Measurements from ENCODE around the gene CLCN1.

Gene CLCN1

DNA sequence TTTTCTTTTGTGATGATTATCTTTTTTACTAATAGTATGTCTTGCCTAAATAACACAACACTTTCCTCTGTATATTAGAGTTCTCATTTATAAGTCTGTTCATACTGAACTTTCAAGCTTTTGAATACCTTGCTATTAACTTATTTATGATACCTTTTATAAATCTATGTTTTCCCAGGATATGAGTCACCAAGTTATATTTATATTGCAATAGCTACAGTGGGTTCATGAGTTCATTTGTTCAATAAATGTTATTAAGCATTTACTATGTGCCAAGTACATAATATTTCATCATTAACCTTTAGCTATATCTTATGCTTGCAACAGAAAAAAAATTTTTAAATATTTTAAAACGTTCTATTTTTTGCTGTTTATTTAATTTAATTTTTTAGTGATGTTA, 18.3 kb downstream of the CLCN1 start:
- TF ChIP-seq POLR2A (IDR thresholded peaks at IDR 0.05; ENCODE audit: low read length) (no peak), GATA1 (IDR thresholded peaks at IDR 0.05; ENCODE audit: low read depth, low read length) (no peak)
- no peak for DNase-seq

DNA sequence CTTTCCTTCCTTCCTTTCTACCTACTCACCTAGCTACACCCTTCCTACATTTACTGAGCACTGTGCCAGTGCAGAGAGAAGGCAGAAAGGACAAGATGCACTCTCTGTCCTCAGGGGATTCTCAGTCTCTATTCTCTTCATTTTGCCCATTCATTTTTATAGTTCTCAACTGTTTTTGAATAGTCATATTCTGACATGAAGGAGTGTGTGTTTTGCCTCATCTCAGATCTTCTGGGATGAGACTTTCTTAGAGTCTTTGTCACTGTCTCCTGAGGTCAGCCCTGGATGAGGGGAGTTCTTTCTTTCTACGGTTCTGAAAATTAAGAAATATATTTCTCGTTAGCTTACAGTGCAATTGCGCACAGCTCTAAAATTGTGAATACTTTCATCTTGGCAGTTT, 21.3 kb downstream of the CLCN1 start:
- TF ChIP-seq GATA1 (IDR thresholded peaks at IDR 0.05; ENCODE audit: low read depth, low read length) (no peak), POLR2A (IDR thresholded peaks at IDR 0.05; ENCODE audit: low read length) (no peak)
- no peak for DNase-seq

DNA sequence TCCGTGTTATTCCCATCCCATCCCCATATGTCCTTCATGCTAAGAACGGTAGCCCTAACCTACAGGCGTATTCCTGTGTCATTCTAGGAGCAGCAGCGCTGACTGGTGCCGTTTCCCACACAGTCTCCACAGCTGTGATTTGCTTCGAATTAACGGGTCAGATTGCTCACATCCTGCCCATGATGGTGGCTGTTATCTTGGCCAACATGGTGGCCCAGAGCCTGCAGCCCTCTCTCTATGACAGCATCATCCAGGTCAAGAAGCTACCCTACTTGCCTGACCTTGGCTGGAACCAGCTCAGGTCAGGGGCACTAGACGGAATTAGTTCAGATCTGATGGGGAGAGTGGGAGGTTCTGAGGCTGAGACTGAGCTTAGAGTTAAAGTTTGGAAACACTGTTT, 25.9 kb downstream of the CLCN1 start:
- no peak for DNase-seq
- no peak for TF ChIP-seq GATA1 (IDR thresholded peaks at IDR 0.05; ENCODE audit: low read depth, low read length)

DNA sequence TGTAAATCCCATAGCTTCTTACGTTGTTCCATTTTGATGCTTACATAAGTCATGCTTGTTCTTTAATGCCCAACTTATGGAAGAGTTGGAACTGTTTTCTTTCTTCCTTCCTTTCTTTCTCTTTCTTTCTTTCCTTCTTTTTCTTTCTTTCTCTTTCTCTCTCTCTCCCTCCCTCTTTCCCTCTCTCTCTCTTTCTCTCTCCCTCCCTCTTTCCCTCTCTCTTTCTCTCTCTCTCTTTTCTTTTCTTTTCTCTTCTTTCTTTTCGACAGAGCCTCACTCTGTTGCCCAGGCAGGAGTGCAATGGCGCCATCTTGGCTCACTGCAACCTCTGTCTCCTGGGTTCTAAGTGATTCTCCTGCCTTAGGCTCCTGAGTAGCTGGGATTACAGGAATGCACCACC, 27.7 kb downstream of the CLCN1 start:
- no peak for TF ChIP-seq GATA1 (IDR thresholded peaks at IDR 0.05; ENCODE audit: low read depth, low read length)
- no peak for TF ChIP-seq POLR2A (IDR thresholded peaks at IDR 0.05; ENCODE audit: low read length)
- DNase-seq: no peak

DNA sequence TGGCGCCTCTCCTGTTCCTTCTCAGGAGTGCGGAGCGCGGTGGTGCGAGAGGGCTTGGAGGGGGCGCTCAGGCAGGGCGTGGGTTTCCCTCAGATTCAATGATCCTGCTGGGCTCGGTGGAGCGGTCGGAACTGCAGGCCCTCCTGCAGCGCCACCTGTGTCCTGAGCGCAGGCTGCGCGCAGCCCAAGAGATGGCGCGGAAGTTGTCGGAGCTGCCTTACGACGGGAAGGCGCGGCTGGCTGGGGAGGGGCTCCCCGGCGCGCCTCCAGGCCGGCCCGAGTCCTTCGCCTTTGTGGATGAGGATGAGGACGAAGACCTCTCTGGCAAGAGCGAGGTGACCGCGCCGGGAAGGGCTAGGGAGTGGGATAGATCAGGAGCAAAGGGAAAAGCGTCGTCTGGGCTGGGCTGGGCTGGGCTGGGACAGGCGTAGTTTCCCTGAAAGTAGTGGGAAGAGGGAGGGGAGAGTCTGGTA, 29.6 kb downstream of the CLCN1 start:
- TF ChIP-seq GATA1 (IDR thresholded peaks at IDR 0.05; ENCODE audit: low read depth, low read length): no peak
- TF ChIP-seq POLR2A (IDR thresholded peaks at IDR 0.05; ENCODE audit: low read length): no peak
- DNase-seq: peak; percentile 10 to 25

DNA sequence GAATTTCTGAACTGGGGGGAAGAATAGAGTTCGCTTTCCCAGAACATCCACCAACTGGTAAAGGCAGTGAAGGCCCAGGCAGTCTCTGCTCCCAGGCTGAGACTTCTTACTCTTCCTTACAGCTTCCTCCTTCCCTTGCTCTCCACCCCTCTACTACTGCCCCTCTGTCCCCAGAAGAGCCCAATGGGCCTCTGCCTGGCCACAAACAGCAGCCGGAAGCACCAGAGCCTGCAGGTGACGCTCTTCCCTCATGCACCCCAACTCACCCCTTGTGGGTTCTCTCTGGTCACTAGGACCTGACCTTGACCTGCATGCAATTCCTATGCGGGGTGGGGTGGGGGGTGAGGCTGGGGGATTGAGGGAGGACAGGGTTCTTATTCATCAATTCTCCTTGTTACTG, 30.1 kb downstream of the CLCN1 start:
- DNase-seq: no peak
- no peak for TF ChIP-seq POLR2A (IDR thresholded peaks at IDR 0.05; ENCODE audit: low read length)
- no peak for TF ChIP-seq GATA1 (IDR thresholded peaks at IDR 0.05; ENCODE audit: low read depth, low read length)

DNA sequence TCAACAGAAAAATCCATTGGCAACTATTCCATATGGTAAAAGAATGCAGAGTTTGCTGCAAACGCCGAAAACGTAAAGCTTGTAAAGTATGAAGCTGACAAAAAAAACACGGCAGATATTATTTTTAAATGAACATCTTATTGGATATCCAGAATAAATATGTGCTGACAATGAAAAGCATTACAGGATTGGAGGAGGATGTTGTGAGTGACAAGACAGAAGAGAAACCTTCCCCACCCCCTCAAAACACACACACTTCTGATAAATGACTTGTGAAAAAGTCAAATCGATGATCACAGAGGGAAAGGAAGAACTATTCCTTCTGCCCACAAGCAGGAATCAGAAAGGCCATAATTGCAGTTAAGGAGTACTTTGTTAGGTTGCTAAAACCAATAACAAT, 32.0 kb downstream of the CLCN1 start:
- DNase-seq: no peak
- TF ChIP-seq GATA1 (IDR thresholded peaks at IDR 0.05; ENCODE audit: low read depth, low read length): no peak
- TF ChIP-seq POLR2A (IDR thresholded peaks at IDR 0.05; ENCODE audit: low read length): no peak

DNA sequence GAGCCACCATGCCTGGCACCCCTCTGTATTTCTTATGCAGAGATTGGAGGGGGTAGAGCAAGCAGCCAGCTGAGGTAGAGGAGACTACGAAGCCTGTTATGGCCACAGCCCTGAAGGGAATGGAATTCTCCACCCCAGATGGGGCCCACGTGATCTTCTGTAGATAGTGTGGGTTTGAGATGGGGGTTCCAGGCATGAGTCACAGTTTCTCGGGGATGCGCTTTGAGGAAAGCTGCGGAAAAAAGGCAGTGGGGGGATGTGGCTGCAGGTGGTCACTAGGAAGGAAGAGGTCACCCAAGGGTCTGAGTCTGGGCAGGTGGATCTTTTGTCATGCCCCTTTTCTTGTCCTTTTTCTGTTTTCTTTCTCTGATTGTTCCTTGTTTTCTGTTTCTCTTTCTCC, 35.1 kb downstream of the CLCN1 start:
- no peak for DNase-seq

DNA sequence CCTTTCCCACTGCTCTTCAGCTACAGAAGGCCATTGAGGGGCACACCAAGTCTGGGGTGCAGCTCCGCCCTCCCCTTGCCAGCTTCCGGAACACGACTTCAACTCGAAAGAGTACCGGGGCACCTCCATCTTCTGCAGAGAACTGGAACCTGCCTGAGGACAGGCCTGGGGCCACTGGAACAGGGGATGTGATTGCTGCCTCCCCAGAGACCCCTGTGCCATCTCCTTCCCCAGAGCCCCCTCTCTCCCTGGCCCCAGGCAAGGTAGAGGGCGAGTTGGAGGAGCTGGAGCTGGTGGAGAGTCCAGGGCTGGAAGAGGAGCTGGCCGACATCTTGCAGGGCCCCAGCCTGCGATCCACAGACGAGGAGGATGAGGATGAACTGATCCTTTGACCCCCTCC, 35.7 kb downstream of the CLCN1 start:
- DNase-seq: no peak
- no peak for TF ChIP-seq POLR2A (IDR thresholded peaks at IDR 0.05; ENCODE audit: low read length)
- no peak for TF ChIP-seq GATA1 (IDR thresholded peaks at IDR 0.05; ENCODE audit: low read depth, low read length)

More for the DNA sequence above, 35.1 kb downstream of the CLCN1 start:
- TF ChIP-seq POLR2A (IDR thresholded peaks at IDR 0.05; ENCODE audit: low read length): no peak
- TF ChIP-seq GATA1 (IDR thresholded peaks at IDR 0.05; ENCODE audit: low read depth, low read length): no peak

DNA sequence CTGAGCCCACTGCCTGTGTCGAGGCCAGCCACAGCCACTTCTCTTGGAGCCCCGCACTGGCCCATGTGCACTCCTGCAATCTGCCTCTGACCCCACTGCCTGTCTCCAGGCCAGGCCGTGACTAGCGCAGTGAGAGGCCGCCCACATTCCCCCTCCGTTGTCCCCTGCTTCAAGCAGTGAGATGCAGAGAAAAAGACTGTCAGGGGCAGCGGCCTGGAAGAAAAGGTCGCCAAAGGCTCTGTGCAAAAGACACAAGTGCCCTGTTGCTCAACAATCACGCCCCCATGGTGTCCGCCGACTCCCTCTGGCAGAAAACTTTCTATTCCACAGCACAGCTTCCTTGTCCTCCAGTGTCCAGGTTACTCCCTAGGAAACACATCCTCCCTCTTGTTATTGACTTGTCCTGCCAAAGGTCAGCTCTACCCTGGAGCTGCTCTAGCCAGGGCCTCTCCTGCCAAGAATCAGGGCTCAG, 36.7 kb downstream of the CLCN1 start:
- no peak for DNase-seq
- TF ChIP-seq POLR2A (IDR thresholded peaks at IDR 0.05; ENCODE audit: low read length) (no peak), GATA1 (IDR thresholded peaks at IDR 0.05; ENCODE audit: low read depth, low read length) (no peak)

DNA sequence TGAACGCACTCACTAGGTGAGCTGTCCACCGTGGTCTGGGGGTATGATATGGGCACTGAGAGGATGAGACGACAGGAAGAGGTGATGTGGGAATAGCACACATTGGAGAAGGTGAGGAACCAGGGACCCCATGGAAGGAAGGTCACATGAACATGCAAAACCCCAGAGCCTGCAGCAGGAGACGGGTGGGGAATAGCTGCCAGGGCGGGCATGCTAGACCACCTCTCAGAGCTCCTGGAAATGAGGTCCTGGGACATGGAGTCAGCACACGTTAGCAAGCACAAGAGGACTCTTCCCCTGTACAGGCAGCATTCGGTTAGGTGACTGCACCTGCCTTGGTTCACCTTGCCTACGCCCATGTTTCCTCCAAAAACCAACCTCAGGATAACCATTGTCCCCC, 38.5 kb downstream of the CLCN1 start:
- DNase-seq: no peak
- TF ChIP-seq POLR2A (IDR thresholded peaks at IDR 0.05; ENCODE audit: low read length) (no peak), GATA1 (IDR thresholded peaks at IDR 0.05; ENCODE audit: low read depth, low read length) (no peak)

DNA sequence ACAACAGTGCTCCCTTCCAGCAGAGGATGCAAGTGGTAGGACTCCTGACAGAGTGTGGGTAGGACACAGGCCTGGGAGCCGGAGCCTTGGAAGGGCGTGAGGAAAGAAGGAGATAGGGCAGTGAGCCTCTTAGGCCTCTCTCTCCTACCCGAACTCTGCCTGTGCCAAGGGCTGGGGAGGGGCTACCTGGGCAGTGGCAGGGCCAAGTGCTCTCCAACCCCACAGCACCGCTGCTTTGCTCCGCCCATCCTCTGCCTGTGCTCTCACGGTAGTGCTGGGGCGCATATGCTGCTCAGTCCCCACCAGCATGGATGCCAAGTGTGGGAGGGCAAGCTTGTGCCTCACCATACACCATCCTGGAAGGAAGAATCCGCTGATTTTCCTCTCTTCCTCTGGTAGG, 39.1 kb downstream of the CLCN1 start:
- no peak for TF ChIP-seq GATA1 (IDR thresholded peaks at IDR 0.05; ENCODE audit: low read depth, low read length)
- TF ChIP-seq POLR2A (IDR thresholded peaks at IDR 0.05; ENCODE audit: low read length): no peak
- DNase-seq: no peak

DNA sequence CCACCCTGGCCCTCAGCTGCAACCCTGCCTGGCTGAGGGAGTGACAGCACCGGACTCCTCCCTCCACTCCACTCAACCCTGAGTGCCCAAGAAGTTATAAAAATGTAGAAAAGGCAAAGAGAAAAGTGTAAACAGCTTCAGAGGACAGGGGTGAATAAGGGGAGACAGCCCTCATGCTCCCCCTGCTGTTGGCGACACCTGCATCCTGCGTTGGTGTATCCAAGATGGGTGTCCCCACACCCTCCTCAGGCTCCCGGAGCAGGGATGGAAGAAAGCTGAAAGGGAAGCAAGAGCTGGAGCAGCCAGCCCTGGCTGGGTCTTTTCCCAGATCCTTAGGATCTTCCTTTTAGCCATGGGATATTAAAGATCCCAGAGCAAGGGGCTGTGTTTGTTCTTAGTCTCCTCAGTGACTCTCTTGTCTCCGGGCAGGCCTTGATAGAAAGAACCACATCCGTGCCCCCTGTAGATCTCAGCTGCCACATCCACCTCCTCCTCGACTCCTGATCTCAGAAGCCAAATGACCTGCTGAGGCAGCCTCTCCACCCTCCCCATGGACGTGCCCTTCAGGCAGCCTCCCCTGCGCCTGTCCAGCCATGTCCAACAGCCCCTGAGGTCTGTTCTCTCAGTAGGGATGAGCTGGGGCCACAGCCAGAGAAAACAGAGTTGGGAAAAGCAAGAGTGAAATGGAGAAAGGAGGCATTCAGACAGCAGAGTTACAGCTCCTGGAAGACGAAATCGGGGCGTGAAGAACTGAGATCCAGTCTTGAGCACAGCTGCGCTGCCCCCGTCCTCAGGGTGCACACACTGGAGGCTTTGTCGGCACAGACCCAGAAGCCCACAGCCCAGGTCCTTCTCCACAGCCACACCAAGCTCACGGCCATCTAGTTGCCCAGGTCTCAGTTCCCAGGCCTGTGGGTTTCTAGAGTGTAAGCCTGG, 39.8 kb downstream of the CLCN1 start:
- TF ChIP-seq GATA1 (IDR thresholded peaks at IDR 0.05; ENCODE audit: low read depth, low read length): no peak
- no peak for TF ChIP-seq POLR2A (IDR thresholded peaks at IDR 0.05; ENCODE audit: low read length)
- no peak for DNase-seq

DNA sequence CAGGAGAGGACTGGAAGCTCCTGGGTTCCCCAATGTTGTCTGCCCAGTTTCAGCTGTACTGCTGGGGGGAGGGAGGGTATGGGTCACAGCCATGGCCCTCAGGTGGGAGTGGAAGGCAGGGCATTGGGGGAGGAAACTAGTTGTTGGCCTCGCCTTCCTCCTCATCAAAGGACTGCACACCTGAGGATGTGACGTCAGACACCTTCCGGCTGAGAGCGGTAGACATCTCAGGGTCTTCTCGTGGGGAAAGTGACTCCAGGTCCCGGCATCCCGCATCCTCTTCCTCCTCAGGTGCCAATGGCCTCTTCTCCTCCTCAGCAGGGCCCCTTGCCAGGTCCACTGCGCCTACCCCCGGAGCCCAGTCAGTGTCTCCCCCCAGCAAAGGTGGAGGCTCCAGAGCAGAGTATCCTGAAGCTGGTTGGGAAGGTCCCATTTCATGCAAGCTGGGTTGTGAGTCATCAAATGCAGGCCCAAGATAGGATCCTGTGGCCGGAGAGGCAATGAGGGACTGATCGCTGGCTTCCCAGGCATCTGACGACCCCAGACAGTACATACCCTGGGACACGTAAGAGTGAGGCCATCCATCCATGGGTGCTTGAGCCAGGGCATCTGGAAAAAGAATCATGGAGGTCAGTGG, 40.6 kb downstream of the CLCN1 start:
- no peak for DNase-seq
- TF ChIP-seq GATA1 (IDR thresholded peaks at IDR 0.05; ENCODE audit: low read depth, low read length): no peak
- no peak for TF ChIP-seq POLR2A (IDR thresholded peaks at IDR 0.05; ENCODE audit: low read length)

DNA sequence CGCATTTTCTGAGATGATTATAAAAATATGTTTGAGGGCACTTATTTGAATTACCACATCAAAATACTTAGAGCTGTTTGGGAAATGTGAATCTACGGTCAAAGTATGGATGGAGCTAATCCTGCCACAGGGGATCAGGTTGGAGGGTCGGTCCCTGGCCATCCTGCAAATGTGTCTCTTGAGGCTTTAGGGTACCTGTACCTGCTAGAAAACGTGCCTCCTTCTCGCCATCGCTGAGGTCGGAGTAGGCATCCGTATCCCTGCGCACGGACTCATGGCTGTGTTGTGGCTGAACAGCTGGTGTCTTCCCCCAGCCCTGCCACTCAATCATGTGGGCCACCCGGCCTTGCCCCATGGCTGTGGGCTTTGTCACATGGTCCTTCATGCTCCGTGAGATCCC, 42.7 kb downstream of the CLCN1 start:
- TF ChIP-seq GATA1 (IDR thresholded peaks at IDR 0.05; ENCODE audit: low read depth, low read length): no peak
- no peak for TF ChIP-seq POLR2A (IDR thresholded peaks at IDR 0.05; ENCODE audit: low read length)
- DNase-seq: no peak

Measured in erythroblast (primary cell).